Activated CD8-positive, alpha-beta memory T cell treated with anti-CD3 and anti-CD28 coated beads for 4 hours (primary cell): Measurements from ENCODE around the gene QKI.
A peak's percentile ranks its signal among the peaks of the same experiment; 100 is the strongest.
"Not testable (repeated sequence)": the region's sequence is repeated elsewhere in the genome, so short reads cannot be mapped to it uniquely, and the experiment has no call there.

Experiments used
- DNase-seq, 2 donors: peaks; one replicate each; pipeline ENCODE4 v3.0.0-alpha.2; 2020; ENCODE audit warnings: low read depth in 2 of 2

Gene QKI

GRCh38 chr6:163414946-163415619 lies 565 bp downstream of the QKI start:
- DNase-seq, result no peak

- no peak for DNase-seq
Observed at GRCh38 chr6:163415620-163416556, 1.4 kb downstream of the QKI start.

GRCh38 chr6:163416557-163417253 lies 2.2 kb downstream of the QKI start:
- no peak for DNase-seq

GRCh38 chr6:163417595-163417994 lies 3.1 kb downstream of the QKI start:
- no peak for DNase-seq

- DNase-seq, result no peak
Observed at GRCh38 chr6:163418311-163419029, 4.0 kb downstream of the QKI start.

GRCh38 chr6:163419413-163420288 lies 5.1 kb downstream of the QKI start:
- DNase-seq, result no peak

- DNase-seq, result no peak
Observed at GRCh38 chr6:163420289-163420614, 5.7 kb downstream of the QKI start.

GRCh38 chr6:163422550-163422949 lies 8.0 kb downstream of the QKI start:
- no peak for DNase-seq

GRCh38 chr6:163423696-163424095 lies 9.2 kb downstream of the QKI start:
- DNase-seq, result no peak

- DNase-seq, result no peak
Observed at GRCh38 chr6:163427498-163428254, 13.2 kb downstream of the QKI start.

- no peak for DNase-seq
Observed at GRCh38 chr6:163428373-163428772, 13.9 kb downstream of the QKI start.

GRCh38 chr6:163429858-163430448 lies 15.4 kb downstream of the QKI start:
- no peak for DNase-seq

- DNase-seq, result no peak
Observed at GRCh38 chr6:163432300-163432699, 17.8 kb downstream of the QKI start.

- not testable (repeated sequence) for DNase-seq
Observed at GRCh38 chr6:163433486-163433885, 19.0 kb downstream of the QKI start.

- no peak for DNase-seq
Observed at GRCh38 chr6:163435023-163435422, 20.5 kb downstream of the QKI start.

GRCh38 chr6:163436843-163437242 lies 22.3 kb downstream of the QKI start:
- DNase-seq, result no peak

GRCh38 chr6:163437466-163437865 lies 22.9 kb downstream of the QKI start:
- DNase-seq, result no peak

- DNase-seq, result no peak
Observed at GRCh38 chr6:163438298-163438939, 23.9 kb downstream of the QKI start.

- DNase-seq, result peak; percentile 8 to 18
Observed at GRCh38 chr6:163438940-163439335, 24.4 kb downstream of the QKI start.
